ENCODE data around the gene CHKA.

DNA sequence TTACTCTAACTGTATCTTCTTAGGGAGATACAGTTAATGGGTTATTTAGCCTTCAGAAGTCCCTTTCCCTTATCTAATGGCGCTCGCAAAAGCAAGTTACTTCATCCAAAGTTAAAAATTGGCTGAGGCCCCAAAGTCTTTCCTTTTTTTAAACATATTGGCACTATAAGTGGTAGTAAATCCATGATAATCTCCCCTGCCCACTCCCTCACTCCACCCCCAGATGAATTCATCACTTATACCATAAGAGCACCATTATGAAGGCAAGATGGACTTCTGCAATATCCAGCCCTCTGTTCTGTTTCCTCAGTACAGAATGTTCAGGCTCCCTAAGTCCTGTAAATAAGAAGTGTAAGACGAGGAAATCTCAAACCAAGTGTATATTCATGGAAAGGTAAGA is 37.7 kb downstream of the CHKA start:
- TF ChIP-seq, protein P1, sequence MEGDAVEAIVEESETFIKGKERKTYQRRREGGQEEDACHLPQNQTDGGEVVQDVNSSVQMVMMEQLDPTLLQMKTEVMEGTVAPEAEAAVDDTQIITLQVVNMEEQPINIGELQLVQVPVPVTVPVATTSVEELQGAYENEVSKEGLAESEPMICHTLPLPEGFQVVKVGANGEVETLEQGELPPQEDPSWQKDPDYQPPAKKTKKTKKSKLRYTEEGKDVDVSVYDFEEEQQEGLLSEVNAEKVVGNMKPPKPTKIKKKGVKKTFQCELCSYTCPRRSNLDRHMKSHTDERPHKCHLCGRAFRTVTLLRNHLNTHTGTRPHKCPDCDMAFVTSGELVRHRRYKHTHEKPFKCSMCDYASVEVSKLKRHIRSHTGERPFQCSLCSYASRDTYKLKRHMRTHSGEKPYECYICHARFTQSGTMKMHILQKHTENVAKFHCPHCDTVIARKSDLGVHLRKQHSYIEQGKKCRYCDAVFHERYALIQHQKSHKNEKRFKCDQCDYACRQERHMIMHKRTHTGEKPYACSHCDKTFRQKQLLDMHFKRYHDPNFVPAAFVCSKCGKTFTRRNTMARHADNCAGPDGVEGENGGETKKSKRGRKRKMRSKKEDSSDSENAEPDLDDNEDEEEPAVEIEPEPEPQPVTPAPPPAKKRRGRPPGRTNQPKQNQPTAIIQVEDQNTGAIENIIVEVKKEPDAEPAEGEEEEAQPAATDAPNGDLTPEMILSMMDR (IDR thresholded peaks at IDR 0.05; ENCODE audit: control extremely low read depth in 1 of 3, insufficient read depth in 1 of 3, low read depth in 1 of 3, low read length in 3 of 3) = no peak
- TF ChIP-seq RXRA (IDR thresholded peaks at IDR 0.05; ENCODE audit: insufficient read depth, low read depth, low read length) (no peak), EP300 (IDR thresholded peaks at IDR 0.05; ENCODE audit: borderline replicate concordance in 1 of 2, low read depth in 2 of 2, low read length in 2 of 2) (no peak), CHD1 (IDR thresholded peaks at IDR 0.05; ENCODE audit: low read depth, low read length) (no peak), CHD2 (IDR thresholded peaks at IDR 0.05; ENCODE audit: low read length) (no peak), MAFK (IDR thresholded peaks at IDR 0.05; ENCODE audit: low read depth, low read length) (no peak), RFX5 (IDR thresholded peaks at IDR 0.05; ENCODE audit: borderline replicate concordance, low read depth, low read length) (no peak), TAF1 (IDR thresholded peaks at IDR 0.05; ENCODE audit: low read depth, low read length) (no peak), POLR2A (IDR thresholded peaks at IDR 0.05; ENCODE audit: control extremely low read depth in 1 of 2, low read depth in 2 of 2, low read length in 2 of 2) (no peak), RAD21 (IDR thresholded peaks at IDR 0.05 in 1 of 2, conservative IDR thresholded peaks at IDR 0.05 in 1 of 2; ENCODE audit: low read depth in 2 of 2, low read length in 2 of 2) (no peak), SIN3A (conservative IDR thresholded peaks at IDR 0.05 in 1 of 2, IDR thresholded peaks at IDR 0.05 in 1 of 2; ENCODE audit: low read depth in 1 of 2, low read length in 2 of 2) (no peak)
- TF ChIP-seq, protein P2, sequence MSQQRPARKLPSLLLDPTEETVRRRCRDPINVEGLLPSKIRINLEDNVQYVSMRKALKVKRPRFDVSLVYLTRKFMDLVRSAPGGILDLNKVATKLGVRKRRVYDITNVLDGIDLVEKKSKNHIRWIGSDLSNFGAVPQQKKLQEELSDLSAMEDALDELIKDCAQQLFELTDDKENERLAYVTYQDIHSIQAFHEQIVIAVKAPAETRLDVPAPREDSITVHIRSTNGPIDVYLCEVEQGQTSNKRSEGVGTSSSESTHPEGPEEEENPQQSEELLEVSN (IDR thresholded peaks at IDR 0.05) = no peak
- TF ChIP-seq, protein P3, sequence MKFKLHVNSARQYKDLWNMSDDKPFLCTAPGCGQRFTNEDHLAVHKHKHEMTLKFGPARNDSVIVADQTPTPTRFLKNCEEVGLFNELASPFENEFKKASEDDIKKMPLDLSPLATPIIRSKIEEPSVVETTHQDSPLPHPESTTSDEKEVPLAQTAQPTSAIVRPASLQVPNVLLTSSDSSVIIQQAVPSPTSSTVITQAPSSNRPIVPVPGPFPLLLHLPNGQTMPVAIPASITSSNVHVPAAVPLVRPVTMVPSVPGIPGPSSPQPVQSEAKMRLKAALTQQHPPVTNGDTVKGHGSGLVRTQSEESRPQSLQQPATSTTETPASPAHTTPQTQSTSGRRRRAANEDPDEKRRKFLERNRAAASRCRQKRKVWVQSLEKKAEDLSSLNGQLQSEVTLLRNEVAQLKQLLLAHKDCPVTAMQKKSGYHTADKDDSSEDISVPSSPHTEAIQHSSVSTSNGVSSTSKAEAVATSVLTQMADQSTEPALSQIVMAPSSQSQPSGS (IDR thresholded peaks at IDR 0.05; ENCODE audit: low read length) = no peak
- TF ChIP-seq, protein P4, sequence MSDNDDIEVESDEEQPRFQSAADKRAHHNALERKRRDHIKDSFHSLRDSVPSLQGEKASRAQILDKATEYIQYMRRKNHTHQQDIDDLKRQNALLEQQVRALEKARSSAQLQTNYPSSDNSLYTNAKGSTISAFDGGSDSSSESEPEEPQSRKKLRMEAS (IDR thresholded peaks at IDR 0.05) = no peak

Measured in H1 (cell line).